H9 (cell line): ENCODE data around the gene FUT6. TPM values are rescaled to one million over a fixed set of nuclear protein-coding genes. Genes with fewer than 3 reads are reported as not detected.

Experiments
- DNase-seq: peaks from one replicate; pipeline ENCODE4 v3.0.0-alpha.2; 2017
- H2AFZ ChIP-seq: one replicate; pipeline ENCODE4 v1.6.1; 2013; ENCODE audit warnings: mild to moderate bottlenecking, low read length, control low read depth, moderate library complexity
- H2AK5ac ChIP-seq: 2 replicates; pipeline ENCODE4 v1.6.1; 2013; ENCODE audit warnings: low read length, control low read depth, mixed read lengths; ENCODE audit not compliant: insufficient read length
- H2BK120ac ChIP-seq: one replicate; pipeline ENCODE4 v1.6.1; 2013; ENCODE audit warnings: low read depth, mild to moderate bottlenecking, low read length, control low read depth, inconsistent platforms; ENCODE audit not compliant: poor library complexity, severe bottlenecking
- H2BK12ac ChIP-seq: 2 replicates; pipeline ENCODE4 v1.6.1; 2013; ENCODE audit warnings: low read length, control low read depth, mixed read lengths, low read depth; ENCODE audit not compliant: insufficient read length
- H2BK15ac ChIP-seq: 2 replicates; pipeline ENCODE4 v1.6.1; 2013; ENCODE audit warnings: low read depth, low read length, control low read depth
- H2BK20ac ChIP-seq: one replicate; pipeline ENCODE4 v1.6.1; 2013; ENCODE audit warnings: low read depth, mild to moderate bottlenecking, low read length, control low read depth, inconsistent platforms; ENCODE audit not compliant: poor library complexity, severe bottlenecking
- H2BK5ac ChIP-seq: 2 replicates; pipeline ENCODE4 v1.6.1; 2013; ENCODE audit warnings: low read length, control low read depth, mixed read lengths; ENCODE audit not compliant: insufficient read length
- H3K14ac ChIP-seq: 2 replicates; pipeline ENCODE4 v1.6.1; 2013; ENCODE audit warnings: low read length, control low read depth; ENCODE audit not compliant: insufficient read depth
- H3K18ac ChIP-seq: 2 replicates; pipeline ENCODE4 v1.6.1; 2013; ENCODE audit warnings: low read depth, mild to moderate bottlenecking, mixed read lengths, low read length, control low read depth; ENCODE audit not compliant: insufficient read length
- H3K23ac ChIP-seq: 2 replicates; pipeline ENCODE4 v1.6.1; 2013; ENCODE audit warnings: low read length, control low read depth, mixed read lengths, low read depth; ENCODE audit not compliant: insufficient read length
- H3K23me2 ChIP-seq: 2 replicates; pipeline ENCODE4 v1.6.1; 2013; ENCODE audit warnings: low read depth, mild to moderate bottlenecking, mixed read lengths, low read length, control low read depth; ENCODE audit not compliant: insufficient read length, poor library complexity, severe bottlenecking
- H3K27ac ChIP-seq: 2 replicates; pipeline ENCODE4 v1.5.1; 2013; ENCODE audit warnings: low read length, control low read depth, mixed read lengths, low read depth; ENCODE audit not compliant: insufficient read length
- H3K27me3 ChIP-seq: 2 replicates; pipeline ENCODE4 v1.6.1; 2013; ENCODE audit warnings: low read length, control low read depth, inconsistent platforms; ENCODE audit not compliant: insufficient read depth
- H3K4ac ChIP-seq: 2 replicates; pipeline ENCODE4 v1.6.1; 2013; ENCODE audit warnings: low read depth, mild to moderate bottlenecking, control low read depth, inconsistent platforms, low read length, moderate library complexity
- H3K4me1 ChIP-seq: 2 replicates; pipeline ENCODE4 v1.6.1; 2013; ENCODE audit warnings: low read length, control low read depth, inconsistent platforms; ENCODE audit not compliant: insufficient read depth
- H3K4me2 ChIP-seq: 2 replicates; pipeline ENCODE4 v1.6.1; 2013; ENCODE audit warnings: low read length, control low read depth, mixed read lengths; ENCODE audit not compliant: insufficient read length, insufficient read depth
- H3K56ac ChIP-seq: 2 replicates; pipeline ENCODE4 v1.6.1; 2013; ENCODE audit warnings: low read depth, mild to moderate bottlenecking, mixed read lengths, low read length, control low read depth; ENCODE audit not compliant: insufficient read length
- H3K79me1 ChIP-seq: 2 replicates; pipeline ENCODE4 v1.6.1; 2013; ENCODE audit warnings: low read depth, mild to moderate bottlenecking, moderate library complexity, low read length, control low read depth, inconsistent platforms; ENCODE audit not compliant: insufficient read depth, poor library complexity, severe bottlenecking
- H3K79me2 ChIP-seq: 2 replicates; pipeline ENCODE4 v1.6.1; 2013; ENCODE audit warnings: low read length, control low read depth, inconsistent platforms; ENCODE audit not compliant: insufficient read depth
- H3K9ac ChIP-seq: 2 replicates; pipeline ENCODE4 v1.6.1; 2013; ENCODE audit warnings: low read length, control low read depth, mixed read lengths; ENCODE audit not compliant: insufficient read length; ENCODE audit errors: extremely low read depth
- H3K9me3 ChIP-seq: one replicate; pipeline ENCODE4 v1.6.1; 2013; ENCODE audit warnings: low read depth, low read length, inconsistent platforms; ENCODE audit not compliant: control insufficient read depth
- H3T11ph ChIP-seq: one replicate; pipeline ENCODE4 v1.6.1; 2013; ENCODE audit warnings: mild to moderate bottlenecking, low read length, control low read depth, inconsistent platforms
- H4K20me1 ChIP-seq: one replicate; pipeline ENCODE4 v1.6.1; 2013; ENCODE audit not compliant: control insufficient read depth, insufficient read length, insufficient read depth
- H4K5ac ChIP-seq: 2 replicates; pipeline ENCODE4 v1.6.1; 2013; ENCODE audit warnings: low read depth, mild to moderate bottlenecking, mixed read lengths, low read length, control low read depth; ENCODE audit not compliant: insufficient read length
- H4K8ac ChIP-seq: replicated peaks from 2 replicates; pipeline ENCODE4 v1.6.1; 2013; ENCODE audit warnings: low read length, control low read depth, mixed read lengths, low read depth; ENCODE audit not compliant: insufficient read length
- H4K91ac ChIP-seq: 2 replicates; pipeline ENCODE4 v1.6.1; 2013; ENCODE audit warnings: low read depth, mild to moderate bottlenecking, moderate library complexity, mixed read lengths, low read length, control low read depth; ENCODE audit not compliant: insufficient read length
- H3K27ac Mint-ChIP-seq, 3 experiments: 2 replicates in 2 of 3; 3 replicates in 1 of 3; pipeline ENCODE4 v1.8.0; 2020 to 2021; ENCODE audit warnings: mixed read lengths in 3 of 3, mild to moderate bottlenecking in 1 of 3, moderate library complexity in 1 of 3
- H3K27me3 Mint-ChIP-seq: 2 replicates; pipeline ENCODE4 v1.8.0; 2021; ENCODE audit warnings: low read depth, mild to moderate bottlenecking, moderate library complexity, mixed read lengths
- H3K36me3 Mint-ChIP-seq, 3 experiments: 2 replicates in 2 of 3; 3 replicates in 1 of 3; pipeline ENCODE4 v1.8.0; 2020 to 2021; ENCODE audit warnings: low read depth in 3 of 3, mixed read lengths in 3 of 3; ENCODE audit not compliant: insufficient read depth in 1 of 3
- H3K4me1 Mint-ChIP-seq, 2 experiments: 2 replicates each; pipeline ENCODE4 v1.8.0; 2020; ENCODE audit warnings: mixed read lengths in 2 of 2
- H3K4me3 Mint-ChIP-seq, 2 experiments: 2 replicates in 1 of 2; 3 replicates in 1 of 2; pipeline ENCODE4 v1.8.0; 2020 to 2021; ENCODE audit warnings: mild to moderate bottlenecking in 2 of 2, mixed read lengths in 2 of 2, moderate library complexity in 1 of 2
- H3K9me3 Mint-ChIP-seq, 2 experiments: 2 replicates in 1 of 2; 3 replicates in 1 of 2; pipeline ENCODE4 v1.8.0; 2020; ENCODE audit warnings: mild to moderate bottlenecking in 2 of 2, mixed read lengths in 2 of 2, moderate library complexity in 1 of 2
- CTCF ChIP-seq: fragments of 200-600 bp; sonication (generic); conservative IDR thresholded peaks from 3 replicates; pipeline ENCODE4 v1.8.0; 2021; ENCODE audit warnings: antibody characterized with exemption, mild to moderate bottlenecking
- WGBS: extraction: QIAGEN DNeasy Blood & Tissue Kit; methylation state at CpG from one replicate; pipeline ENCODE4 v1.1.7; 2013; ENCODE audit warnings: missing lambda C conversion rate, low lambda C conversion rate, mixed read lengths; ENCODE audit not compliant: insufficient read length; ENCODE audit errors: extremely low coverage; 5-methylcytosine and 5-hydroxymethylcytosine counted together
- total RNA-seq: library from RNA; stranded (reverse); gene quantifications from 2 replicates; pipeline ENCODE4 v1.2.1, GENCODE V29; 2021

Gene FUT6
- total RNA-seq, 1 experiment from 2014 or later, result 0.13 TPM

- Histone ChIP-seq H2BK20ac (no peak overlapping the region), H3T11ph (no peak overlapping the region), H4K20me1 (no peaks in the 10 kb centered on the region), H3K23me2 (peaks cover 12% of the 10 kb centered on the region), H4K8ac (no peak overlapping the region), H3K23ac (no peak overlapping the region), H3K9me3 (no peaks in the 10 kb centered on the region), H2BK120ac (no peak overlapping the region), H3K27ac (no peak overlapping the region), H2BK5ac (no peak overlapping the region), H2BK12ac (no peak overlapping the region), H3K27me3 (no peaks in the 10 kb centered on the region), H2AFZ (no peak overlapping the region), H3K4ac (no peak overlapping the region), H3K18ac (peak overlapping the region; percentile 60), H4K5ac (no peak overlapping the region), H2BK15ac (no peak overlapping the region), H4K91ac (no peak overlapping the region), H2AK5ac (no peak overlapping the region), H3K79me1 (no peaks in the 10 kb centered on the region), H3K79me2 (no peaks in the 10 kb centered on the region), H3K4me2 (peak overlapping the region; percentile 85), H3K9ac (peak overlapping the region; percentile 82), H3K14ac (peak overlapping the region; percentile 88), H3K4me1 (no peaks in the 10 kb centered on the region), H3K56ac (no peak overlapping the region)
- WGBS, result no CpG with 5 or more reads among the region's 47 CpGs
- no peaks in the 10 kb centered on the region; a peak in 2 of 5 replicates for H3K9me3 Mint-ChIP-seq
- peak; percentile 75 for DNase-seq
- peaks cover 25% of the 10 kb centered on the region for H3K27me3 Mint-ChIP-seq
- no peak for TF ChIP-seq CTCF
- peaks cover 2 to 16% of the 10 kb centered on the region in 2 experiments; a peak in 2 of 4 replicates for H3K4me1 Mint-ChIP-seq
- H3K4me3 Mint-ChIP-seq, result peak overlapping the region; percentile 93 to 97
- peak overlapping the region; percentile 95 to 99 (median 98) for H3K27ac Mint-ChIP-seq
- no peaks in the 10 kb centered on the region for H3K36me3 Mint-ChIP-seq
Measured at GRCh38 chr19:5828661-5829566, 10.6 kb downstream of the FUT6 start.
